Gastrocnemius medialis (tissue), 4 donors: ENCODE data around the gene MEGF8. TPM values are rescaled to one million over a fixed set of nuclear protein-coding genes. Genes with fewer than 3 reads are reported as not detected.

ENCODE experiments used
- ATAC-seq, 2 donors: fragments of 150-250 bp; one replicate each; pipeline ENCODE4 v1.9.1; 2016
- DNase-seq, 2 donors: peaks; one replicate each; pipeline ENCODE4 v3.0.0-alpha.2; 2019
- H3K27ac ChIP-seq, 4 donors: fragments of 200-600 bp; sonication (generic); 1 replicate in 1 of 4; 2 replicates in 3 of 4; pipeline ENCODE4 v1.5.1; 2016 to 2018; ENCODE audit warnings: mild to moderate bottlenecking in 2 of 4, moderate library complexity in 1 of 4
- H3K27me3 ChIP-seq, 3 donors: fragments of 200-600 bp; sonication (generic) in 2 of 3; 1 replicate in 1 of 3; 2 replicates in 2 of 3; pipeline versions ENCODE4 v1.5.1 to v1.6.0; 2016 to 2019; ENCODE audit warnings: mild to moderate bottlenecking in 1 of 3, moderate library complexity in 1 of 3
- H3K36me3 ChIP-seq, 2 donors: fragments of 200-600 bp; sonication (generic) in 1 of 2; one replicate each; pipeline ENCODE4 v1.5.1; 2017 to 2018
- H3K4me1 ChIP-seq, 2 donors: fragments of 200-600 bp; sonication (generic) in 1 of 2; one replicate each; pipeline ENCODE4 v1.5.1; 2016 to 2017; ENCODE audit warnings: mild to moderate bottlenecking in 2 of 2
- H3K4me3 ChIP-seq, 4 donors: fragments of 200-600 bp; sonication (generic) in 3 of 4; 1 replicate in 1 of 4; 2 replicates in 3 of 4; pipeline ENCODE4 v1.5.1; 2016 to 2019; ENCODE audit warnings: mild to moderate bottlenecking in 2 of 4
- H3K9me3 ChIP-seq, 3 donors: fragments of 200-600 bp; sonication (generic) in 2 of 3; 1 replicate in 1 of 3; 2 replicates in 2 of 3; pipeline ENCODE4 v1.5.1; 2016 to 2019
- CTCF ChIP-seq, 5 experiments: fragments of 450-650 bp in 3 of 5; fragments of 200-600 bp in 2 of 5; sonication (generic) in 2 of 5; IDR thresholded peaks in 4 of 5; conservative IDR thresholded peaks in 1 of 5; 1 replicate in 4 of 5; 2 replicates in 1 of 5; pipeline ENCODE4 v1.5.1; 2016 to 2019; ENCODE audit warnings: antibody characterized with exemption in 5 of 5, mild to moderate bottlenecking in 3 of 5, moderate library complexity in 3 of 5
- POLR2A ChIP-seq, 2 donors: fragments of 450-650 bp; IDR thresholded peaks; one replicate each; pipeline ENCODE4 v1.6.1; 2017; ENCODE audit warnings: antibody characterized with exemption in 2 of 2, mild to moderate bottlenecking in 2 of 2, moderate library complexity in 2 of 2
- in situ Hi-C, 4 donors: fragments of 200-750 bp; cut with MboI; loops; one replicate each; pipeline versions ENCODE4 v1.15.0 to v1.8.0; 2017; ENCODE audit warnings: low sequenced_read_pairs in 4 of 4
- intact Hi-C: fragments of 100-400 bp; cut with DNase I; formaldehyde crosslinking; loops from one replicate; pipeline ENCODE4 v1.15.1; 2023; ENCODE audit warnings: low total_unique reads
- total RNA-seq, 4 donors: library from RNA; depleted of rRNA; stranded (reverse); fragments of >200 nt; gene quantifications; one replicate each; pipeline versions ENCODE4 v1.1.0 to v1.2.3, GENCODE V29; 2016

MEGF8 gene
- total RNA-seq, 4 donors from 2014 or later, result 7.3 to 12.3 (median 10.3) TPM

- ATAC-seq, result no peak
- TF ChIP-seq CTCF (IDR thresholded peaks at IDR 0.05 in 4 of 5, conservative IDR thresholded peaks at IDR 0.05 in 1 of 5) (no peak), POLR2A (IDR thresholded peaks at IDR 0.05) (no peak)
- Histone ChIP-seq H3K27me3 (peaks cover 0 to 18% (median 17%) of the 10 kb centered on the region in 3 donors), H3K4me3 (peak overlapping the region in 1 of 4 donors; percentile 80), H3K36me3 (no peaks in the 10 kb centered on the region), H3K4me1 (peaks cover 3 to 7% of the 10 kb centered on the region in 2 donors), H3K9me3 (no peaks in the 10 kb centered on the region), H3K27ac (no peak overlapping the region)
- intact Hi-C loops (no loop called here), in situ Hi-C loops (loop anchor here in 1 of 4 donors (25.0 kb wide), 1 partner anchor 175 kb away; the partner anchor contains the start of gene POU2F2)
- DNase-seq, result no peak
Observed at GRCh38 chr19:42312370-42312769, 13.1 kb upstream of the MEGF8 start.

- H3K4me1 ChIP-seq, result peaks cover 3 to 7% of the 10 kb centered on the region in 2 donors
- in situ Hi-C loops (loop anchor here in 1 of 4 donors (25.0 kb wide), 1 partner anchor 176 kb away; the partner anchor contains the start of gene POU2F2), intact Hi-C loops (no loop called here)
- no peaks in the 10 kb centered on the region for H3K9me3 ChIP-seq
- TF ChIP-seq POLR2A (IDR thresholded peaks at IDR 0.05), result no peak
- no peak for TF ChIP-seq CTCF (IDR thresholded peaks at IDR 0.05 in 4 of 5, conservative IDR thresholded peaks at IDR 0.05 in 1 of 5)
- no peak for DNase-seq
- peaks cover 0 to 18% (median 17%) of the 10 kb centered on the region in 3 donors for H3K27me3 ChIP-seq
- H3K4me3 ChIP-seq, result peak within 1 kb of the TSS; percentile 55 to 80 (median 60)
- H3K27ac ChIP-seq, result no peak within 1 kb of the TSS
- peak; percentile 81 to 83 for ATAC-seq
- H3K36me3 ChIP-seq, result no peaks in the 10 kb centered on the region
Observed at GRCh38 chr19:42313096-42313839, 12.2 kb upstream of the MEGF8 start, which contains the start of gene TMEM145. Gene TMEM145, plus strand, starts transcription at chr19:42313309. Its CDS starts 68 bp downstream, at chr19:42313377.

GRCh38 chr19:42313840-42314755 is 11.3 kb upstream of the MEGF8 start:
- H3K9me3 ChIP-seq, result no peaks in the 10 kb centered on the region
- intact Hi-C loops, result no loop called here
- H3K4me3 ChIP-seq, result peak overlapping the region; percentile 55 to 80 (median 60)
- no peak overlapping the region for H3K27ac ChIP-seq
- DNase-seq, result no peak
- no peak for TF ChIP-seq CTCF (IDR thresholded peaks at IDR 0.05 in 4 of 5, conservative IDR thresholded peaks at IDR 0.05 in 1 of 5)
- TF ChIP-seq POLR2A (IDR thresholded peaks at IDR 0.05), result no peak
- ATAC-seq, result no peak
- H3K27me3 ChIP-seq, result peaks cover 0 to 18% (median 17%) of the 10 kb centered on the region in 3 donors
- in situ Hi-C loops, result loop anchor here in 1 of 4 donors (25.0 kb wide), 1 partner anchor 177 kb away; the partner anchor contains the start of gene POU2F2
- H3K36me3 ChIP-seq, result no peaks in the 10 kb centered on the region
- peaks cover 3 to 7% of the 10 kb centered on the region in 2 donors for H3K4me1 ChIP-seq

- in situ Hi-C loops (loop anchor here in 1 of 4 donors (25.0 kb wide), 1 partner anchor 178 kb away; the partner anchor contains the start of gene POU2F2), intact Hi-C loops (no loop called here)
- no peak for DNase-seq
- H3K36me3 ChIP-seq, result no peaks in the 10 kb centered on the region
- H3K9me3 ChIP-seq, result no peaks in the 10 kb centered on the region
- peaks cover 0 to 18% (median 17%) of the 10 kb centered on the region in 3 donors for H3K27me3 ChIP-seq
- ATAC-seq, result no peak
- H3K4me3 ChIP-seq, result no peak overlapping the region
- no peak for TF ChIP-seq CTCF (IDR thresholded peaks at IDR 0.05 in 4 of 5, conservative IDR thresholded peaks at IDR 0.05 in 1 of 5)
- TF ChIP-seq POLR2A (IDR thresholded peaks at IDR 0.05), result no peak
- peaks cover 3 to 7% of the 10 kb centered on the region in 2 donors for H3K4me1 ChIP-seq
- H3K27ac ChIP-seq, result no peak overlapping the region
Observed at GRCh38 chr19:42315024-42315423, 10.4 kb upstream of the MEGF8 start.
